Stomach smooth muscle (tissue), 2 donors: ENCODE results near the gene FAM83B.
"Not testable (repeated sequence)": the region's sequence is repeated elsewhere in the genome, so short reads cannot be mapped to it uniquely, and the experiment has no call there.

ENCODE experiments used
- H3K27ac ChIP-seq: one replicate; pipeline ENCODE4 v1.7.0; 2013; ENCODE audit warnings: mild to moderate bottlenecking, low read length, inconsistent platforms
- H3K27me3 ChIP-seq, 2 donors: one replicate each; pipeline ENCODE4 v1.7.0; 2013; ENCODE audit warnings: low read length in 2 of 2; ENCODE audit not compliant: insufficient read depth in 2 of 2, control insufficient read depth in 1 of 2
- H3K36me3 ChIP-seq, 2 donors: one replicate each; pipeline ENCODE4 v1.7.0; 2013; ENCODE audit warnings: low read length in 2 of 2; ENCODE audit not compliant: control insufficient read depth in 2 of 2, insufficient read depth in 2 of 2
- H3K4me1 ChIP-seq: one replicate; pipeline ENCODE4 v1.7.0; 2013; ENCODE audit warnings: low read length; ENCODE audit not compliant: control insufficient read depth, insufficient read depth
- H3K4me3 ChIP-seq, 2 donors: one replicate each; pipeline ENCODE4 v1.7.0; 2013; ENCODE audit warnings: low read length in 2 of 2
- H3K9ac ChIP-seq, 2 donors: one replicate each; pipeline ENCODE4 v1.7.0; 2013; ENCODE audit warnings: low read length in 2 of 2, mild to moderate bottlenecking in 1 of 2
- H3K9me3 ChIP-seq, 2 donors: one replicate each; pipeline ENCODE4 v1.7.0; 2013; ENCODE audit warnings: low read length in 2 of 2; ENCODE audit not compliant: control insufficient read depth in 2 of 2
- donor health status: healthy.
- donor health status: Pancreatic carcinoma.

The FAM83B gene

DNA sequence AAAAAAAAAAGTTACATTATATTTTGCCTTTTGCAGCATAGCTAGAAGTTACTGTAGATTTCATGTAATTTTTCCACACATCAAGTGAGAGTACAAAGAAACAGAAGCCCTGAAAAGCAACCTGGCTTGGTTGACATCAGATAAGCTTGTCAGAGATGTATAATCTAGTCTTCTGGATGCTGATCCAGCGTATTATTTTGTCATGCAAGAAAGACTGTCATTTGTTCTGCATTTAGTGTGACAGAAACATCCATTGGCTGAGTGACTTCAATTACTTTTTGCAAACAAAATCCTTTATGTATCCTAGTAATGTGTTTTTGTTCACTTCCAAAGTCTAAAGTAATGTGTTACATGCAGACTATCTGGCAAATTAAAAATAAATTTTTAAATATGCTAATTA, 75.3 kb downstream of the FAM83B start:
- H3K9me3 ChIP-seq: no peaks in the 10 kb centered on the region
- no peaks in the 10 kb centered on the region for H3K4me1 ChIP-seq
- no peaks in the 10 kb centered on the region for H3K27me3 ChIP-seq
- no peak overlapping the region for H3K27ac ChIP-seq
- no peak overlapping the region for H3K4me3 ChIP-seq
- H3K9ac ChIP-seq: no peak overlapping the region
- H3K36me3 ChIP-seq: no peaks in the 10 kb centered on the region

DNA sequence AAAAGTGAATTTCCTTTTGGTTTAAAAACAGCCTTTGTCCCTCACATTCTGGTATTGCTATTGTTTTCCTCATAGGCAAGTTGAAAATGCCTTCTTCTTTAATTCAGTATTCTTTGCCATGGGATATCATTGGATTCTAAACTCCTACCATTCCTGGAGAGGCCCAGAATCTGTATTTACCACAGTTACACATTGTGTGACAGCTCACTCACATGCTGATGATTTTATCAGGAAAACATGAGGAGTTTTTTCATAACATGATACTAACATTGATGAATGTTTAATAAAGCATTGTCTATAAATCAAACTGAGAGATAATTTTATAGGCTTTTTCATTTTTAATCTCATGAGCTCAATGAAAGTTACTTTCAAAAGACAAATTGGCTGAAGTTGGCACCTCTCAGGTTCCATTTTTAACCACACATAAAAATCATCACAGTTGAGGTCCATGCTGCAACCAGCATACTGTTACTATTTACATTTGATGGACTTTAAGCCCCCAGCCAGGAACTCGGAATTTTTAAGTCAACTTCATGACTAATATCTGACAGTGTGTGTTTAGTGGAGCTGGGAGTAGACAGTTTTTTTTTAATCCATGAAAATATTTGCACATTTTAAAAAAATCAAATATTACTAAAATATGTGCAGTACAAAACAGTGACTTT, 82.8 kb downstream of the FAM83B start:
- Histone ChIP-seq H3K27me3 (no peaks in the 10 kb centered on the region), H3K9me3 (no peaks in the 10 kb centered on the region), H3K27ac (no peak overlapping the region), H3K4me1 (no peaks in the 10 kb centered on the region), H3K36me3 (no peaks in the 10 kb centered on the region), H3K4me3 (no peak overlapping the region), H3K9ac (no peak overlapping the region)

DNA sequence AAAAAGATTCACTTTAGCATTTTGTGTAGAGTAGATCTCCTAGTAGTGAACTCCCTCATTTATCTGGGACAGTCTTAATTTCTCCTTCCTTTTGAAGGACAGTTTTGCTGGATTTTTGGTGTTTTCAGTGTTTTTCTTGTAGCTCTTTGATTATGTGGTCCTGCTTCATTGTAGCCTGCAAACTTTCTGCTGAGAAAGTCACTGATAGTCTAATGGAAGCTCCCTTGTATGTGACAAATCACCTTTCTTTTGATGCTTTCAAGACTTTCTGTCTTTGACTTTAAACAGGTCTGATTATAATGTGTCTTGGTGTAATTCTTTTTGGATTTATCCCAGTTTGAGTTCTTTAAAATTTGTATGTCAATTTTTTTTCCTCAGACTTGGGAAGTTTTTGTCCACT, 86.1 kb downstream of the FAM83B start:
- no peaks in the 10 kb centered on the region for H3K9me3 ChIP-seq
- no peaks in the 10 kb centered on the region for H3K27me3 ChIP-seq
- no peaks in the 10 kb centered on the region for H3K36me3 ChIP-seq
- no peak overlapping the region for H3K4me3 ChIP-seq
- no peak overlapping the region for H3K27ac ChIP-seq
- H3K4me1 ChIP-seq: no peaks in the 10 kb centered on the region
- H3K9ac ChIP-seq: no peak overlapping the region

DNA sequence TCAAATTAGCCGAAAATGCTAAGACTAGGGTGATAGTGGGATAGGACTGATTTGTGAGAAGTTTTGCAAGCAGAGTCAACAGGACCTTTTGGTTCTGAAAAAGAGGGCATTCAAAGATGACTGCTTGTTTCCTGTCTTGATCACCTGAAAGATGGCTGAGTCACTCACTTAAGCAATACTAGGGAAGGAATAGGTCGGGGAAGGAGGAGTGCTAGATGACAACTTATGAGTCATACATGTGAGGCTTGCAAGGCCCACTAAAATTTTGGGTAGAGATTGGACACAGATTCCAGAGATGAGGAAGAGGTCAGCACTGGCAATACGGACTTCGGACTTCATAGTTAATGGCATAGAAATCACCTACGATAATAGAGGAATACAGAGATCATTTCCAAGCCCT, 89.2 kb downstream of the FAM83B start:
- no peaks in the 10 kb centered on the region for H3K9me3 ChIP-seq
- no peaks in the 10 kb centered on the region for H3K4me1 ChIP-seq
- H3K36me3 ChIP-seq: no peaks in the 10 kb centered on the region
- no peak overlapping the region for H3K4me3 ChIP-seq
- H3K9ac ChIP-seq: no peak overlapping the region
- H3K27ac ChIP-seq: no peak overlapping the region
- no peaks in the 10 kb centered on the region for H3K27me3 ChIP-seq

DNA sequence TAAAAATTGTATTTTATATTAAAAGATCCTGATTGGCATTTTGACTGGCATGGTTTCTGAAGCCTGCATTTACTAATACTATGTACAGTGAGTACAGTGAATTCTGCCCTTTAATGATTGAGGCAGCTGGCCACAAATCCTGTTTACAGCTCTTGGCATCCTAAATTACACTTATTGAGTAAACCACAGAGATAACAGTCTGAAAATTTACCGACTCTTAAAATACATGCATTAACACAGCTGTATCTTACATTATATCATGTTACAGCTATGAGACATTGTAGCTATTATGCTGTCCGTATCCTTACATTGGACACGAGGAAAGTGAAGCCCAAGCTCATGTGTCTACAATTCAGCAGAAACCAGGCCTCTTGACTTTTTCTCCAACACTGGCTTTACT, 90.8 kb downstream of the FAM83B start:
- H3K4me3 ChIP-seq: no peak overlapping the region
- H3K9ac ChIP-seq: no peak overlapping the region
- no peaks in the 10 kb centered on the region for H3K27me3 ChIP-seq
- no peaks in the 10 kb centered on the region for H3K4me1 ChIP-seq
- no peaks in the 10 kb centered on the region for H3K36me3 ChIP-seq
- no peaks in the 10 kb centered on the region for H3K9me3 ChIP-seq
- no peak overlapping the region for H3K27ac ChIP-seq

DNA sequence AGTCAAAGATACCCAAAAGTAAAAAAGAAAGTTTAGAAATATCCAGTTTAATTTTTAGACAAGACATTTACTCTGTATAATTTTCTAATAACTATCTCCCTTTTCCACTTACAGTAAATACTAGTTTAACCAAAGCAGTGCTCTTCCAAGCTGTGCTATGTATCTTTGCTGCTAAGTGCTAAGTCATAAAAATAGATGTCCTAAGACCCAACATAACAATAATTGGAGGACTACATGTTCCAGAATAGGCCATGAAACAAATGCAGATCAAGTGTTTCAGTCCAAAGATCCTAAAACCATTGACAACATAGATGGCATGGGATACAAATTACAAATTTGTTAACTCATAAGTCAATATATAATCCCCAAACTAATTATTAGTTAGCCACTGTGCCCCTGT, 111.1 kb downstream of the FAM83B start:
- no peak overlapping the region for H3K27ac ChIP-seq

DNA sequence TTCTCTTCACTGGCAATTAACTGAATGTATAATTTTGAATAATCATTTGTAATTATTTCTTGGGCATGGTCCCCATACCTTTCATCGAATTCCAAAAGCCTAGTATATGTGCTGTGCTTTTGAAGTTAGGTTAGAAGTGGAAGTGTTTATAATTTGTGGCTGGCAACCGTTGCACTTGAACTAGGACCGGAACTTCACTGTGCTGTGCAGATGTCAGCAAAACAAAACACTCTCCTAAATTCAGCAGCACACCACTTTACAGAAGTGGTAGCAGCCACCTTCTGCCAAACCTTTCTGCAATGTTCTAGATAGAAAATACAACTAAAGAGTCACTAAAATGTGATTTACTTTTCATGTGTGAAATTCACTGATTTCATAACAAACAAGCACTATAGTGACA, 111.9 kb downstream of the FAM83B start:
- no peaks in the 10 kb centered on the region for H3K4me1 ChIP-seq
- no peaks in the 10 kb centered on the region for H3K27me3 ChIP-seq
- H3K9ac ChIP-seq: no peak overlapping the region
- H3K4me3 ChIP-seq: no peak overlapping the region
- H3K27ac ChIP-seq: no peak overlapping the region
- no peaks in the 10 kb centered on the region for H3K36me3 ChIP-seq
- H3K9me3 ChIP-seq: peaks cover 0 to 2% of the 10 kb centered on the region in 2 donors

More for the DNA sequence above, 111.1 kb downstream of the FAM83B start:
- peaks cover 0 to 2% of the 10 kb centered on the region in 2 donors for H3K9me3 ChIP-seq
- H3K4me3 ChIP-seq: no peak overlapping the region
- H3K4me1 ChIP-seq: no peaks in the 10 kb centered on the region
- H3K9ac ChIP-seq: no peak overlapping the region
- no peaks in the 10 kb centered on the region for H3K27me3 ChIP-seq
- no peaks in the 10 kb centered on the region for H3K36me3 ChIP-seq

DNA sequence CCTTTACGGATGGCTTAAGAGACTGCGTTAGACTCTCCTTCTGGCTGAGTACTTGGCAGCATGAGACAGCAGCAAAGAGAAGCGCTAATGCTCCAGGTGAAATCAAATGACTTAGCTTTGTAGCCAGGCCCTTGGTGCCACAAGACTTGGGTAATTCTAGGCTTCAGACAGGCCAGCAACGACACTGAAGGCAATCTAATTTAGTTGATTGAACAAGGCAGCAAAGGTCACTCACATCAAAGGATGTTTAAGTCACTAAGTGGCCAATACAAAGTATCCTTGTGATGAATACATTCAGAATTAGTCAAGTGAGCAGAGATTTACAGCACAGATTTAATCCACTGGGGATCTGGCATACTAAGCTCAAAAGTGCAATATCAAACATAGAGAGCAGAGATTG, 113.2 kb downstream of the FAM83B start:
- H3K9me3 ChIP-seq: peaks cover 0 to 2% of the 10 kb centered on the region in 2 donors
- no peak overlapping the region for H3K27ac ChIP-seq
- H3K9ac ChIP-seq: no peak overlapping the region
- no peaks in the 10 kb centered on the region for H3K36me3 ChIP-seq
- no peaks in the 10 kb centered on the region for H3K27me3 ChIP-seq
- no peaks in the 10 kb centered on the region for H3K4me1 ChIP-seq
- H3K4me3 ChIP-seq: no peak overlapping the region

DNA sequence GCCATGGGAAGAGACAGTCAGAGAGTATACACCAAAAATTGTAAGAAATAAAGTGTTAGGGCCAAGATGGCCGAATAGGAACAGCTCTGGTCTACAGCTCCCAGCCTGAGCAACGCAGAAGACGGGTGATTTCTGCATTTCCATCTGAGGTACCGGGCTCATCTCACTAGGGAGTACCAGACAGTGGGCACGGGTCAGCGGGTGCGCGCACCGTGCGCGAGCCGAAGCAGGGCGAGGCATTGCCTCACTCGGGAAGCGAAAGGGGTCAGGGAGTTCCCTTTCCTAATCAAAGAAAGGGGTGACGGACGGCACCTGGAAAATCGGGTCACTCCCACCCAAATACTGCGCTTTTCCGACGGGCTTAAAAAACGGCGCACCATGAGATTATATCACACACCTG, 114.8 kb downstream of the FAM83B start:
- not testable (repeated sequence) for H3K4me1 ChIP-seq, H3K9me3 ChIP-seq, H3K27me3 ChIP-seq, H3K9ac ChIP-seq, H3K27ac ChIP-seq, H3K36me3 ChIP-seq, H3K4me3 ChIP-seq

DNA sequence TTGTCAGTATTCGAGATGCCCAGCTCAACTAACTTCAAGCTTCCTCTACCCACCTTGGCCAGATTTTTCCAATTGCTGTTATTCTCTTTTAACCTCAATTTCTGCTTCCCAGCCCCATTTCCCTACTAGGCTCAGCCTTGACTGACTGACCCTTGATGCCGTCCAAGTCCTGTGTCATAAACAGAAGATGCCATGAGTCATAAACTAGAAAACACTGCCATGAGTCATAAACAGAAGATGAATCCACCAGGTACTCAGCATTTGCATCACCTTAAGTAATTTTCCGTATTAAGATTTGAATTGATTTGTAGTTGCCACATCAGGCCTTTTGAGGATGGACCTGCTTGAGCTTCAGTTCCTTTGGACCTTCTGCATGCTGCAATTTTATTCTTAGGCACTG, 123.8 kb downstream of the FAM83B start:
- no peaks in the 10 kb centered on the region for H3K9me3 ChIP-seq
- no peak overlapping the region for H3K27ac ChIP-seq
- no peaks in the 10 kb centered on the region for H3K27me3 ChIP-seq
- H3K4me1 ChIP-seq: peaks cover 2% of the 10 kb centered on the region
- H3K9ac ChIP-seq: no peak overlapping the region
- no peaks in the 10 kb centered on the region for H3K36me3 ChIP-seq
- H3K4me3 ChIP-seq: no peak overlapping the region

DNA sequence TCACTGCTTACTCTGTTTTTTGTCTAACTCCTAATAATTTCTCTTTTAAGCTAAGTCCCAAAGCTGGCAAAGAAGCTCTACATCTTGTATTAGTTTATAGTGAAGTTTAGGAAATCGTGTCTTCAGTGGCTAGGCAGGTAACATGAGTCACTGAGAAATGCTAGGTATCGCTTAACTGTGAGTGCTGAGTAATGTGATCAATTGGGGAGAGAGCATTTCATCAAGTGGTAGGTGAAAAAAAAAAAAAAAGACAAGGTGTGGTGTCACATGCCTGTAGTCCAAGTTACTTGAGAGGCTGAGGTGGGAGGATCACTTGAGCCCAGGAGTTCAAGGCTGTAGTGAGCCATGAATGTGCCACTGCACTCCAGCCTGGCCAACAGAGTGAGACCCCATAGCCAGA, 125.3 kb downstream of the FAM83B start:
- Histone ChIP-seq H3K4me3 (no peak overlapping the region), H3K4me1 (peaks cover 2% of the 10 kb centered on the region), H3K9ac (no peak overlapping the region), H3K27ac (no peak overlapping the region), H3K36me3 (no peaks in the 10 kb centered on the region), H3K27me3 (no peaks in the 10 kb centered on the region), H3K9me3 (no peaks in the 10 kb centered on the region)
